Measurements from ENCODE around the gene PRMT9. TPM values are rescaled to one million over a fixed set of nuclear protein-coding genes. Genes with fewer than 3 reads are reported as not detected.

The PRMT9 gene
- total and polyA plus RNA-seq, 10 of the 15 experiments (the other 5 are each of a cell fraction or from before 2014, with no cell fraction given), result 4.1 to 11.8 (median 7.6) TPM

GRCh38 chr4:147725673-147726072 is 41.7 kb upstream of the PRMT9 start (continued):
- no peak for TF ChIP-seq ZBTB40 (IDR thresholded peaks at IDR 0.05; ENCODE audit: borderline replicate concordance)
- no peak for TF ChIP-seq FOXK2 (IDR thresholded peaks at IDR 0.05)

GRCh38 chr4:147724468-147725201 is 40.7 kb upstream of the PRMT9 start:
- H3K27me3 ChIP-seq (replicated peaks in 1 of 2; ENCODE audit: control insufficient read depth in 2 of 2, insufficient read depth in 2 of 2, low read length in 1 of 2), result no peaks in the 10 kb centered on the region
- ChIA-PET POLR2A (interaction anchor here (0.5 to 1.0 kb wide), 3 partner anchors 27 to 115 kb away, joined by 3 to 5 read pairs (median 4); partner anchors contain the start of gene PRMT9), SMC1A (ENCODE audit: uncharacterized antibody, unreplicated experiment) (interaction anchor here (0.7 to 1.9 kb wide), 9 partner anchors 11 to 142 kb away, joined by 3 to 9 read pairs (median 3); no protein-coding TSS in a partner anchor), CTCF (interaction anchor here (0.9 to 1.7 kb wide), 4 partner anchors 9 to 142 kb away, joined by 3 to 12 read pairs (median 4); no protein-coding TSS in a partner anchor), RAD21 (ENCODE audit: unreplicated experiment) (interaction anchor here (0.6 to 2.0 kb wide), 3 partner anchors 10 to 143 kb away, joined by 3 to 11 read pairs (median 3); no protein-coding TSS in a partner anchor)
- in situ Hi-C loops (cut with MboI) (no loop called here), intact Hi-C loops (cut with micrococcal nuclease; ENCODE audit: unreplicated experiment) (no loop called here)
- no peaks in the 10 kb centered on the region for H4K20me1 ChIP-seq (ENCODE audit: control insufficient read depth, insufficient read depth)
- WGBS (ENCODE audit: insufficient coverage, insufficient replicate concordance, low lambda C conversion rate, missing lambda C conversion rate), result 85% methylated on average over 13 of the region's 13 CpGs
- no peak overlapping the region; the same call in 1 of the 2 replicates for H2AFZ ChIP-seq (ENCODE audit: control insufficient read depth, low read depth, low read length)
- no peak overlapping the region for H3K4me3 ChIP-seq
- DNase-seq (ENCODE audit: low read depth, low spot score) (no peak), FAIRE-seq (peak; percentile 69), ATAC-seq (peak; percentile 56)
- H3K9me3 ChIP-seq (replicated peaks; ENCODE audit: control insufficient read depth, insufficient read depth, low read length), result no peaks in the 10 kb centered on the region
- no peaks in the 10 kb centered on the region for H3K4me1 ChIP-seq (ENCODE audit: control insufficient read depth, insufficient read depth, low read length)
- no peaks in the 10 kb centered on the region for H3K79me2 ChIP-seq (ENCODE audit: control insufficient read depth, insufficient read depth, low read length)
- TF ChIP-seq MAX (IDR thresholded peaks at IDR 0.05; ENCODE audit: low read depth, low read length) (no peak), E4F1 (IDR thresholded peaks at IDR 0.05; ENCODE audit: borderline replicate concordance, partially characterized antibody) (no peak), JUND (IDR thresholded peaks at IDR 0.05; ENCODE audit: low read depth, low read length) (no peak), ATF2 (IDR thresholded peaks at IDR 0.05; ENCODE audit: low read length) (no peak)
- no peak overlapping the region for H3K9ac ChIP-seq (ENCODE audit: control insufficient read depth, insufficient read depth, low read length)
- no peak overlapping the region for H3K27ac ChIP-seq (ENCODE audit: control insufficient read depth, insufficient read depth)
- H3K36me3 ChIP-seq (ENCODE audit: control insufficient read depth in 2 of 2, insufficient read depth in 2 of 2, low read length in 1 of 2), result no peaks in the 10 kb centered on the region
- BruUV-seq (replicated peaks), result no TSS peak
- no peak overlapping the region for H3K4me2 ChIP-seq (ENCODE audit: control insufficient read depth, insufficient read depth)

All from GM12878 (cell line).